ENCODE data around the gene STRA6.

Gene STRA6

DNA sequence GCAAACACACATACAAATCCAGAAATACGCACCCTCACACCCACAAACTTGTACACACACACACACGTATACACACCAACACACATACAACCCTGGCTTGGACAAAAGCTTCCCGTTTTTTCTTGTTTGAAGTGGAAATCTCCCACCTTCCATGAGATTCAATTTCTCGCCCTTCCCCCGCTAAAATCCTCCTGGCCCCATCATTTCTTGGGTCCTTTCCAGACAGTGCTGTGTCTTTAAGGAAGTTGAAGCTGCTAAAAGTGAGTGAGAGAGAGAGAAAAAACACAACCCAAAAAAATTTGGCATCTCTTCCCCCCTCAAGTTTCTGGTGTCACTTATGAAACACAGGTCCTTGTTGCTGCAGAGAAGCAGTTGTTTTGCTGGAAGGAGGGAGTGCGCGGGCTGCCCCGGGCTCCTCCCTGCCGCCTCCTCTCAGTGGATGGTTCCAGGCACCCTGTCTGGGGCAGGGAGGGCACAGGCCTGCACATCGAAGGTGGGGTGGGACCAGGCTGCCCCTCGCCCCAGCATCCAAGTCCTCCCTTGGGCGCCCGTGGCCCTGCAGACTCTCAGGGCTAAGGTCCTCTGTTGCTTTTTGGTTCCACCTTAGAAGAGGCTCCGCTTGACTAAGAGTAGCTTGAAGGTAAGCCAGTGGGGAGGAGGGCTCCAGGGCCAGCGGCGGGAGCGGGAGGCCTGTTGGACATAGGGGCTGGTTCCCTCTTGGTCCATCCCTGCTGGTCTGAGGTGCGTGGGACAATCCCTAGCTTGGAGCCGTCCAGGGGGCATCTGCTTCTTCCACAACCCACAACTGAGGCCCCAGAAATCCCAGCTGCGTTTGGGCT lies 29.0 kb downstream of the STRA6 start, which contains the start of gene ISLR:
Gene ISLR (plus strand): TSS at position 331 of the 839 bp plus-strand sequence. CDS start 1,149 bp downstream, outside the sequence.
- peaks cover 4 to 7% of the 10 kb centered on the region in 2 experiments for H3K27me3 ChIP-seq (ENCODE audit: control insufficient read depth in 1 of 2, insufficient read depth in 1 of 2, low read length in 2 of 2)
- no peak within 1 kb of the TSS for H2BK120ac ChIP-seq (ENCODE audit: low read depth, low read length)
- H2AFZ ChIP-seq (ENCODE audit: low read depth, low read length) = no peak within 1 kb of the TSS
- peak within 1 kb of the TSS; percentile 62 for H4K91ac ChIP-seq (ENCODE audit: low read length)
- peaks cover 63% of the 10 kb centered on the region for H3K4me1 ChIP-seq (ENCODE audit: control insufficient read depth, insufficient read depth, low read depth, low read length)
- peak; percentile 24 for DNase-seq
- H3K4ac ChIP-seq (ENCODE audit: low read depth in 1 of 2, low read length in 2 of 2) = peak within 1 kb of the TSS in 1 of 2 experiments; percentile 81
- no peak within 1 kb of the TSS for H3K4me2 ChIP-seq (ENCODE audit: low read length, poor library complexity, severe bottlenecking)
- peak within 1 kb of the TSS in 1 of 2 experiments; percentile 84 for H3K4me3 ChIP-seq (ENCODE audit: insufficient read depth in 1 of 2, low read depth in 1 of 2, low read length in 2 of 2)
- peak within 1 kb of the TSS; percentile 82 for H4K8ac ChIP-seq (ENCODE audit: low read length)
- peak within 1 kb of the TSS; percentile 90 for H3K9ac ChIP-seq (ENCODE audit: low read length)
- peak within 1 kb of the TSS; percentile 34 for H3K27ac ChIP-seq (ENCODE audit: low read length, poor library complexity, severe bottlenecking)
- no peaks in the 10 kb centered on the region for H3K79me1 ChIP-seq (replicated peaks; ENCODE audit: low read length, poor library complexity, severe bottlenecking)
- H3K36me3 ChIP-seq (ENCODE audit: control insufficient read depth in 1 of 2, insufficient read depth in 2 of 2, low read depth in 1 of 2, low read length in 2 of 2) = peaks cover 5 to 14% of the 10 kb centered on the region in 2 experiments
- WGBS = 52% methylated on average over 18 of the region's 20 CpGs
- H3K9me3 ChIP-seq (ENCODE audit: control insufficient read depth, low read length) = no peaks in the 10 kb centered on the region
- H2BK5ac ChIP-seq (ENCODE audit: low read depth, low read length, poor library complexity, severe bottlenecking) = peak within 1 kb of the TSS; percentile 12
- peak within 1 kb of the TSS; percentile 36 for H2AK5ac ChIP-seq (ENCODE audit: low read length, severe bottlenecking)
- H3K23ac ChIP-seq (ENCODE audit: low read length in 2 of 2) = no peak within 1 kb of the TSS
- peak within 1 kb of the TSS; percentile 19 for H2BK15ac ChIP-seq (ENCODE audit: low read depth, poor library complexity, severe bottlenecking)
- H3K14ac ChIP-seq (ENCODE audit: low read length in 2 of 2) = peak within 1 kb of the TSS in 1 of 2 experiments; percentile 49
- H2BK12ac ChIP-seq (ENCODE audit: low read length in 2 of 2) = peak within 1 kb of the TSS in 1 of 2 experiments; percentile 59
- H3K18ac ChIP-seq (ENCODE audit: low read depth in 1 of 2, low read length in 2 of 2) = peak within 1 kb of the TSS; percentile 34 to 67

DNA sequence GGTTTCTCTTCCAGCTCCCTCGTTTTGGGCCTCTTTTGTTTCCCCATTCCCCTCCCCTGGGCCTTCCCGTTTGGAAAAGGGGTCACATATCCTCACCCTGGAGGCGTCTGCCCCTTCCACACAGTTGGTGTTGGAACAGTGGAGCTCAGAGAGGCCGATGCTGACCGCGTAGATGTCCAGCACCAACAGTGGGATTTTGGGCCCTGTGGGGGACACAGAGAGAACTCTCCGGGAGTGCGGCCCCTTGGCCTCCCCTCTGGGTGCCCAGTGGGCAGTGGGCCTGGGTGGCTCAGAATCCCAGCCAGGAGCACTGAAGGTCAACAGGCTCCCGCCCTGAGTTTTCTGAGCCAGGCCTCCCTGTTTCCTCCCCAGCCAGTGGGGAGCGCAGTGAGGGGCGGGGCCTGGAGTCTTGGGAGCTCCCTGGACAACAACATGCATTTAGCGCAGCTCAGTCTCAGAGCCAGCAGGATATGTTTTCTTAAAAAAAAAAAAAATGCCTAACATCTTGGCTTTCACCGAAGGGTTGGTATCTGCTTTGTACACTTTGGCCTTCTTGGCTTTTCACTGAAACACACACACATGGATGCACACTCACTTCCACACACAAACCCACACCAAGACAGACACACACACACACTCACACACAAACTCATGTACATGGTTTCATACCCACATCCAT lies 29.7 kb downstream of the STRA6 start:
- Histone ChIP-seq H3K79me1 (replicated peaks; ENCODE audit: low read length, poor library complexity, severe bottlenecking) (no peaks in the 10 kb centered on the region), H3K4ac (ENCODE audit: low read depth in 1 of 2, low read length in 2 of 2) (no peak overlapping the region), H3K36me3 (ENCODE audit: control insufficient read depth in 1 of 2, insufficient read depth in 2 of 2, low read depth in 1 of 2, low read length in 2 of 2) (peaks cover 5 to 14% of the 10 kb centered on the region in 2 experiments), H4K91ac (ENCODE audit: low read length) (no peak overlapping the region), H3K4me2 (ENCODE audit: low read length, poor library complexity, severe bottlenecking) (no peak overlapping the region), H3K9ac (ENCODE audit: low read length) (peak overlapping the region; percentile 90), H3K9me3 (ENCODE audit: control insufficient read depth, low read length) (no peaks in the 10 kb centered on the region), H3K4me1 (ENCODE audit: control insufficient read depth, insufficient read depth, low read depth, low read length) (peaks cover 56% of the 10 kb centered on the region), H3K27ac (ENCODE audit: low read length, poor library complexity, severe bottlenecking) (no peak overlapping the region), H2BK12ac (ENCODE audit: low read length in 2 of 2) (peak overlapping the region in 1 of 2 experiments; percentile 30), H2AK5ac (ENCODE audit: low read length, severe bottlenecking) (peak overlapping the region; percentile 36), H3K14ac (ENCODE audit: low read length in 2 of 2) (no peak overlapping the region), H2AFZ (ENCODE audit: low read depth, low read length) (no peak overlapping the region), H2BK15ac (ENCODE audit: low read depth, poor library complexity, severe bottlenecking) (no peak overlapping the region), H3K18ac (ENCODE audit: low read depth in 1 of 2, low read length in 2 of 2) (peak overlapping the region; percentile 14 to 24), H3K23ac (ENCODE audit: low read length in 2 of 2) (no peak overlapping the region), H4K8ac (ENCODE audit: low read length) (no peak overlapping the region), H3K4me3 (ENCODE audit: insufficient read depth in 1 of 2, low read depth in 1 of 2, low read length in 2 of 2) (peak overlapping the region in 1 of 2 experiments; percentile 84), H3K27me3 (ENCODE audit: control insufficient read depth in 1 of 2, insufficient read depth in 1 of 2, low read length in 2 of 2) (peaks cover 4 to 7% of the 10 kb centered on the region in 2 experiments), H2BK5ac (ENCODE audit: low read depth, low read length, poor library complexity, severe bottlenecking) (no peak overlapping the region), H2BK120ac (ENCODE audit: low read depth, low read length) (no peak overlapping the region)
- WGBS = 80% methylated on average over 13 of the region's 13 CpGs
- DNase-seq = peak; percentile 24

DNA sequence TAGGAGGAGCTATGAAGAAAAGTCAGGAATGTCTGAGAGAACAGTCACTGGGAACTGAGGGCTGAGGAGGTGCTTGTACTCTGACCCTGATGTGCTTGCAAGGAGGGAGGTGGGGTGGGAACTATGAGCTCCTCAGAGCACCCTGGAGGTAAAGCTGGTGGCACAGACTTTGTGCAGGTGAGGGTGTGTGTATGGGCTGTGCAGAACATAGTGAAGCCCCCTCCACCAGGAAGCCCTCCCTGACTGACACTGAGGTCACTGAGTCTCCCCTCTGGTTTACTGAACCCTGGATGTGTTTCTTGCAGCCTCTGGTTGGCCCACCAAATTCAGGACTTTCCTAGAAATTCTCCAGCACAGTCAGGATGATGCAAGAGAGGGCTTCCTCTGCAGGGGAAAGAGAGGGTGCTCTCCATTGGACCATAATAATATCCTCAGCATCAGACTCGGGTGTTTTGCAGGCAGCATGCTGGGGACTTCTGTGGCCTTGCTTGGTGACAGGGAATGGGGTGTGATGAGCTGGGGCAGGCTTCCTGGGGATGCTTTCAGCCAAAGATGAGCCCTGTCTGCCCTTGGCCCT lies 30.5 kb downstream of the STRA6 start:
- Histone ChIP-seq H3K4me3 (ENCODE audit: insufficient read depth in 1 of 2, low read depth in 1 of 2, low read length in 2 of 2) (peak overlapping the region in 1 of 2 experiments; percentile 61), H3K79me1 (replicated peaks; ENCODE audit: low read length, poor library complexity, severe bottlenecking) (no peaks in the 10 kb centered on the region), H3K9ac (ENCODE audit: low read length) (peak overlapping the region; percentile 90), H3K27me3 (ENCODE audit: control insufficient read depth in 1 of 2, insufficient read depth in 1 of 2, low read length in 2 of 2) (peaks cover 4 to 7% of the 10 kb centered on the region in 2 experiments), H3K18ac (ENCODE audit: low read depth in 1 of 2, low read length in 2 of 2) (no peak overlapping the region), H3K4ac (ENCODE audit: low read depth in 1 of 2, low read length in 2 of 2) (no peak overlapping the region), H2BK12ac (ENCODE audit: low read length in 2 of 2) (no peak overlapping the region), H3K23ac (ENCODE audit: low read length in 2 of 2) (no peak overlapping the region), H2AK5ac (ENCODE audit: low read length, severe bottlenecking) (no peak overlapping the region), H3K4me2 (ENCODE audit: low read length, poor library complexity, severe bottlenecking) (no peak overlapping the region), H4K91ac (ENCODE audit: low read length) (no peak overlapping the region), H3K4me1 (ENCODE audit: control insufficient read depth, insufficient read depth, low read depth, low read length) (peaks cover 50% of the 10 kb centered on the region), H2AFZ (ENCODE audit: low read depth, low read length) (no peak overlapping the region), H3K36me3 (ENCODE audit: control insufficient read depth in 1 of 2, insufficient read depth in 2 of 2, low read depth in 1 of 2, low read length in 2 of 2) (peaks cover 5 to 14% of the 10 kb centered on the region in 2 experiments), H3K14ac (ENCODE audit: low read length in 2 of 2) (no peak overlapping the region), H3K9me3 (ENCODE audit: control insufficient read depth, low read length) (no peaks in the 10 kb centered on the region), H2BK15ac (ENCODE audit: low read depth, poor library complexity, severe bottlenecking) (no peak overlapping the region), H2BK5ac (ENCODE audit: low read depth, low read length, poor library complexity, severe bottlenecking) (no peak overlapping the region), H4K8ac (ENCODE audit: low read length) (no peak overlapping the region), H2BK120ac (ENCODE audit: low read depth, low read length) (no peak overlapping the region), H3K27ac (ENCODE audit: low read length, poor library complexity, severe bottlenecking) (no peak overlapping the region)
- no peak for DNase-seq
- 100% methylated on average over 1 of the region's 1 CpG for WGBS
